GM12878 (cell line): ENCODE data around the gene SSR3. TPM values are rescaled to one million over a fixed set of nuclear protein-coding genes. Genes with fewer than 3 reads are reported as not detected.
A peak's percentile ranks its signal among the peaks of the same experiment; 100 is the strongest.

Source experiments
- ATAC-seq: fragments of 200-7000 bp; cut with Tn5 transposase; 3 replicates; pipeline ENCODE4 v1.9.1; 2020; ENCODE audit warnings: mild to moderate bottlenecking, moderate library complexity
- BruUV-seq: library from RNA; stranded (reverse); fragments of 400-500 nt; replicated peaks from 2 replicates; lab custom pipeline; 2021; lab: Mats Ljungman, UMichigan
- CTCF ChIA-PET: fragments of 300-600 bp; sonication (Branson Sonifier 250); formaldehyde crosslinking; extraction: SDS; loops from one replicate; lab custom pipeline; 2021; ENCODE audit warnings: inconsistent platforms; lab: Yijun Ruan, JAX
- POLR2A ChIA-PET: fragments of 350-600 bp; formaldehyde crosslinking; extraction: SDS; loops from one replicate; lab custom pipeline; 2021; ENCODE audit warnings: inconsistent platforms; lab: Charles Lee
- RAD21 ChIA-PET: fragments of 300-600 bp; sonication (Branson Sonifier 250); formaldehyde crosslinking; loops from one replicate; lab custom pipeline; 2023; ENCODE audit warnings: antibody characterized with exemption; ENCODE audit not compliant: unreplicated experiment; lab: Charles Lee
- SMC1A ChIA-PET: fragments of 300-600 bp; sonication (Branson Sonifier 250); formaldehyde crosslinking; loops from one replicate; lab custom pipeline; 2023; ENCODE audit not compliant: unreplicated experiment, uncharacterized antibody; lab: Charles Lee
- DNase-seq: peaks from one replicate; pipeline ENCODE4 v3.0.0-alpha.2; 2011; ENCODE audit warnings: low read depth, low spot score
- FAIRE-seq: peaks from 3 replicates; lab custom pipeline; 2011; peaks lifted over from hg19 to GRCh38; lab: Jason Lieb, UNC
- H2AFZ ChIP-seq: 2 replicates; pipeline ENCODE4 v1.6.0; 2011; ENCODE audit warnings: low read depth, low read length, control low read depth; ENCODE audit not compliant: control insufficient read depth
- H3K27ac ChIP-seq: 2 replicates; pipeline ENCODE4 v1.5.1; 2011; ENCODE audit warnings: control low read depth; ENCODE audit not compliant: control insufficient read depth, insufficient read depth
- H3K27me3 ChIP-seq, 2 experiments: replicated peaks in 1 of 2; 2 replicates each; pipeline versions ENCODE4 v1.6.0 to v1.6.1; 2011; ENCODE audit warnings: low read length in 1 of 2; ENCODE audit not compliant: control insufficient read depth in 2 of 2, insufficient read depth in 2 of 2
- H3K36me3 ChIP-seq, 2 experiments: 2 replicates each; pipeline ENCODE4 v1.5.1; 2011; ENCODE audit warnings: low read length in 1 of 2; ENCODE audit not compliant: control insufficient read depth in 2 of 2, insufficient read depth in 2 of 2
- H3K4me1 ChIP-seq: 2 replicates; pipeline ENCODE4 v1.6.1; 2011; ENCODE audit warnings: mild to moderate bottlenecking, low read length, moderate library complexity, mixed read lengths; ENCODE audit not compliant: control insufficient read depth, insufficient read depth
- H3K4me2 ChIP-seq: 2 replicates; pipeline ENCODE4 v1.6.0; 2011; ENCODE audit warnings: control low read depth; ENCODE audit not compliant: control insufficient read depth, insufficient read depth
- H3K4me3 ChIP-seq: fragments of 200-600 bp; sonication (generic); 2 replicates; pipeline ENCODE4 v1.5.1; 2016
- H3K79me2 ChIP-seq: 2 replicates; pipeline ENCODE4 v1.6.0; 2011; ENCODE audit warnings: low read length; ENCODE audit not compliant: control insufficient read depth, insufficient read depth
- H3K9ac ChIP-seq: 2 replicates; pipeline ENCODE4 v1.8.0; 2011; ENCODE audit warnings: low read length, control low read depth, mixed read lengths; ENCODE audit not compliant: control insufficient read depth, insufficient read depth
- H3K9me3 ChIP-seq: replicated peaks from 3 replicates; pipeline ENCODE4 v1.5.1; 2011; ENCODE audit warnings: mild to moderate bottlenecking, low read length; ENCODE audit not compliant: control insufficient read depth, insufficient read depth
- H4K20me1 ChIP-seq: 2 replicates; pipeline ENCODE4 v1.6.0; 2011; ENCODE audit not compliant: control insufficient read depth, insufficient read depth
- BHLHE40 ChIP-seq, 2 experiments: fragments of 450-650 bp in 1 of 2; IDR thresholded peaks; 2 replicates each; pipeline ENCODE4 v1.6.1; 2011 to 2017; ENCODE audit warnings: low read depth in 2 of 2, borderline replicate concordance in 1 of 2, improper control_type of control experiment in 1 of 2, low read length in 1 of 2, mild to moderate bottlenecking in 1 of 2
- ETV6 ChIP-seq, 2 experiments: fragments of 450-650 bp in 1 of 2; IDR thresholded peaks in 1 of 2; conservative IDR thresholded peaks in 1 of 2; 2 replicates each; pipeline ENCODE4 v1.6.1; 2014; ENCODE audit warnings: antibody characterized with exemption in 1 of 2, borderline replicate concordance in 1 of 2, low read depth in 1 of 2, mild to moderate bottlenecking in 1 of 2, moderate library complexity in 1 of 2
- MEF2A ChIP-seq: IDR thresholded peaks from 2 replicates; pipeline ENCODE4 v1.6.1; 2011; ENCODE audit warnings: low read depth, mild to moderate bottlenecking, low read length, moderate library complexity; ENCODE audit not compliant: insufficient read depth
- NR2F1 ChIP-seq: fragments of 450-650 bp; conservative IDR thresholded peaks from 2 replicates; pipeline ENCODE4 v1.6.1; 2017; ENCODE audit warnings: mild to moderate bottlenecking
- PML ChIP-seq: IDR thresholded peaks from 2 replicates; pipeline ENCODE4 v1.6.1; 2012; ENCODE audit warnings: low read length, inconsistent platforms
- SIN3A ChIP-seq: IDR thresholded peaks from 2 replicates; pipeline ENCODE4 v1.6.1; 2012; ENCODE audit warnings: low read depth, low read length, improper control_type of control experiment
- SMARCA5 ChIP-seq: fragments of 450-650 bp; IDR thresholded peaks from 2 replicates; pipeline ENCODE4 v1.6.1; 2017; ENCODE audit warnings: mild to moderate bottlenecking
- SREBF1 ChIP-seq: IDR thresholded peaks from 2 replicates; pipeline ENCODE4 v1.6.1; 2012; ENCODE audit warnings: mild to moderate bottlenecking, low read length
- USF1 ChIP-seq: IDR thresholded peaks from 2 replicates; pipeline ENCODE4 v1.6.1; 2011; ENCODE audit warnings: borderline replicate concordance, low read depth, mild to moderate bottlenecking, moderate library complexity, mixed read lengths, low read length; ENCODE audit not compliant: insufficient read depth; ENCODE audit errors: extremely low read length
- WGBS: methylation state at CpG from one replicate; pipeline ENCODE4 v1.1.6; 2016; ENCODE audit warnings: low lambda C conversion rate; ENCODE audit not compliant: insufficient replicate concordance, insufficient coverage; ENCODE audit errors: missing lambda C conversion rate; 5-methylcytosine and 5-hydroxymethylcytosine counted together
- in situ Hi-C: fragments of 300-500 bp; cut with MboI; formaldehyde crosslinking; loops from 9 replicates; pipeline ENCODE4 v1.14.3; 2018; ENCODE audit warnings: mixed read lengths
- intact Hi-C: fragments of 100-400 bp; cut with micrococcal nuclease; formaldehyde crosslinking; loops from one replicate; pipeline ENCODE4 v1.14.2; 2022; ENCODE audit not compliant: unreplicated experiment
- polyA plus RNA-seq, 11 experiments: library from polyadenylated mRNA; depleted of rRNA in 4 of 11; unstranded in 6 of 11; stranded (reverse) in 5 of 11; fragments of >200 nt; fragmentation: Nextera tagmentation in 4 of 11; fragmentation: Illumina TruSeq in 1 of 11; extraction: Ambion mirVana in 4 of 11; extraction: Trizol in 1 of 11; gene quantifications; 1 replicate in 1 of 11; 2 replicates in 10 of 11; pipeline versions ENCODE4 v1.2.1 to v1.2.3, GENCODE V29; 2011 to 2016; ENCODE audit warnings: inconsistent platforms in 2 of 11, missing spikeins in 2 of 11, low read depth in 1 of 11
- total RNA-seq, 4 experiments: library from RNA; depleted of rRNA in 3 of 4; stranded (reverse); fragments of >200 nt in 3 of 4; fragmentation: Illumina TruSeq in 1 of 4; extraction: Trizol in 1 of 4; gene quantifications; 2 replicates each; pipeline versions ENCODE4 v1.2.1 to v1.2.3, GENCODE V29; 2013 to 2021
- TF ChIP-seq, protein P1 (sequence below): fragments of 450-650 bp; IDR thresholded peaks from 2 replicates; pipeline ENCODE4 v1.6.1; 2016; ENCODE audit warnings: mild to moderate bottlenecking, moderate library complexity, borderline replicate concordance
- TF ChIP-seq, protein P2 (sequence below): fragments of 450-650 bp; IDR thresholded peaks from 2 replicates; pipeline ENCODE4 v1.6.1; 2017; ENCODE audit warnings: mild to moderate bottlenecking, low read depth, inconsistent platforms; ENCODE audit not compliant: poor library complexity, severe bottlenecking

Gene SSR3
- total and polyA plus RNA-seq, 10 of the 15 experiments (the other 5 are each of a cell fraction or from before 2014, with no cell fraction given): 133 to 345 (median 191) TPM

- TF ChIP-seq SMARCA5: no peak
- no peak for TF ChIP-seq SIN3A
- TF ChIP-seq, protein P1, sequence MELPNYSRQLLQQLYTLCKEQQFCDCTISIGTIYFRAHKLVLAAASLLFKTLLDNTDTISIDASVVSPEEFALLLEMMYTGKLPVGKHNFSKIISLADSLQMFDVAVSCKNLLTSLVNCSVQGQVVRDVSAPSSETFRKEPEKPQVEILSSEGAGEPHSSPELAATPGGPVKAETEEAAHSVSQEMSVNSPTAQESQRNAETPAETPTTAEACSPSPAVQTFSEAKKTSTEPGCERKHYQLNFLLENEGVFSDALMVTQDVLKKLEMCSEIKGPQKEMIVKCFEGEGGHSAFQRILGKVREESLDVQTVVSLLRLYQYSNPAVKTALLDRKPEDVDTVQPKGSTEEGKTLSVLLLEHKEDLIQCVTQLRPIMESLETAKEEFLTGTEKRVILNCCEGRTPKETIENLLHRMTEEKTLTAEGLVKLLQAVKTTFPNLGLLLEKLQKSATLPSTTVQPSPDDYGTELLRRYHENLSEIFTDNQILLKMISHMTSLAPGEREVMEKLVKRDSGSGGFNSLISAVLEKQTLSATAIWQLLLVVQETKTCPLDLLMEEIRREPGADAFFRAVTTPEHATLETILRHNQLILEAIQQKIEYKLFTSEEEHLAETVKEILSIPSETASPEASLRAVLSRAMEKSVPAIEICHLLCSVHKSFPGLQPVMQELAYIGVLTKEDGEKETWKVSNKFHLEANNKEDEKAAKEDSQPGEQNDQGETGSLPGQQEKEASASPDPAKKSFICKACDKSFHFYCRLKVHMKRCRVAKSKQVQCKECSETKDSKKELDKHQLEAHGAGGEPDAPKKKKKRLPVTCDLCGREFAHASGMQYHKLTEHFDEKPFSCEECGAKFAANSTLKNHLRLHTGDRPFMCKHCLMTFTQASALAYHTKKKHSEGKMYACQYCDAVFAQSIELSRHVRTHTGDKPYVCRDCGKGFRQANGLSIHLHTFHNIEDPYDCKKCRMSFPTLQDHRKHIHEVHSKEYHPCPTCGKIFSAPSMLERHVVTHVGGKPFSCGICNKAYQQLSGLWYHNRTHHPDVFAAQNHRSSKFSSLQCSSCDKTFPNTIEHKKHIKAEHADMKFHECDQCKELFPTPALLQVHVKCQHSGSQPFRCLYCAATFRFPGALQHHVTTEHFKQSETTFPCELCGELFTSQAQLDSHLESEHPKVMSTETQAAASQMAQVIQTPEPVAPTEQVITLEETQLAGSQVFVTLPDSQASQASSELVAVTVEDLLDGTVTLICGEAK: no peak
- no peak for TF ChIP-seq ETV6 (conservative IDR thresholded peaks at IDR 0.05 in 1 of 2, IDR thresholded peaks at IDR 0.05 in 1 of 2; ENCODE audit: borderline replicate concordance in 1 of 2, low read depth in 1 of 2)
- TF ChIP-seq, all 136 proteins: peak for 0
These were observed 3.5 kb upstream of the SSR3 start (continued) for GRCh38 chr3:156558389-156558788.

DNA sequence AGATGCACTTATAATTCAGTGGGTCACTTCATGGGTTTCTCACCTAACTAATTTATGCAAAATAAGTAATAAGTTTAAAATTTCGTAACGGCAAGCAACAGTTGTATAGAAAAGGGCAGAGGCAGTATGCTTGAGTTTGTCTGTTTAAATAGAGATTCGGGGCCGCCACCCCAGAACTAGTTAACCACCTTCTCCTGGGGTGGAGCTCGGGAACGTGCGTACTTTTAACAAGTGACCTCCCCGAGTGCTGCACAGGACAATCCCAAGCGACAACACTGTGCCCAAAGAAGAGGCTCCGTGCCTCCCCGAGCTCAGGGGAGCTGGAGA is 439 bp downstream of the SSR3 start:
- H3K27ac ChIP-seq: peak overlapping the region; percentile 83
- H3K36me3 ChIP-seq: peaks cover 0 to 20% of the 10 kb centered on the region in 2 experiments; a peak in 3 of 4 replicates
- FAIRE-seq (no peak), ATAC-seq (peak; percentile 32), DNase-seq (no peak)
- 0 out of 2 replicates have a peak, but pooled peaks have one; percentile 3 for TF ChIP-seq MEF2A
- 0 out of 2 replicates have a peak, but pooled peaks have one; percentile 7 for TF ChIP-seq PML
- peak in 1 of 2 experiments; percentile 3; a peak in 1 of 4 replicates for TF ChIP-seq BHLHE40 (IDR thresholded peaks at IDR 0.05; ENCODE audit: borderline replicate concordance in 1 of 2, low read depth in 2 of 2, low read length in 1 of 2)
- TF ChIP-seq, protein P2, sequence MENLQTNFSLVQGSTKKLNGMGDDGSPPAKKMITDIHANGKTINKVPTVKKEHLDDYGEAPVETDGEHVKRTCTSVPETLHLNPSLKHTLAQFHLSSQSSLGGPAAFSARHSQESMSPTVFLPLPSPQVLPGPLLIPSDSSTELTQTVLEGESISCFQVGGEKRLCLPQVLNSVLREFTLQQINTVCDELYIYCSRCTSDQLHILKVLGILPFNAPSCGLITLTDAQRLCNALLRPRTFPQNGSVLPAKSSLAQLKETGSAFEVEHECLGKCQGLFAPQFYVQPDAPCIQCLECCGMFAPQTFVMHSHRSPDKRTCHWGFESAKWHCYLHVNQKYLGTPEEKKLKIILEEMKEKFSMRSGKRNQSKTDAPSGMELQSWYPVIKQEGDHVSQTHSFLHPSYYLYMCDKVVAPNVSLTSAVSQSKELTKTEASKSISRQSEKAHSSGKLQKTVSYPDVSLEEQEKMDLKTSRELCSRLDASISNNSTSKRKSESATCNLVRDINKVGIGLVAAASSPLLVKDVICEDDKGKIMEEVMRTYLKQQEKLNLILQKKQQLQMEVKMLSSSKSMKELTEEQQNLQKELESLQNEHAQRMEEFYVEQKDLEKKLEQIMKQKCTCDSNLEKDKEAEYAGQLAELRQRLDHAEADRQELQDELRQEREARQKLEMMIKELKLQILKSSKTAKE: peak; percentile 13
- TF ChIP-seq USF1: no peak
- no peak for TF ChIP-seq SREBF1
- TF ChIP-seq NR2F1: peak; percentile 38; the same call in 1 of the 2 replicates
- peak overlapping the region; percentile 97 for H2AFZ ChIP-seq
- H3K79me2 ChIP-seq: peaks cover 54% of the 10 kb centered on the region
- POLR2A ChIA-PET: interaction anchor here (0.8 to 3.7 kb wide), 21 partner anchors 9 to 682 kb away, joined by 3 to 20 read pairs (median 4); no protein-coding TSS in a partner anchor
- in situ Hi-C loops: loop anchor here (10.0 kb wide), 1 partner anchor 260 kb away; no protein-coding TSS in a partner anchor
- BruUV-seq: no TSS peak
- peak overlapping the region; percentile 92 for H3K9ac ChIP-seq
- intact Hi-C loops: loop anchor here (2.0 to 10.0 kb wide), 4 partner anchors 110 to 583 kb away; no protein-coding TSS in a partner anchor
- CTCF ChIA-PET: interaction anchor here (0.6 to 3.9 kb wide), 15 partner anchors 8 to 583 kb away, joined by 3 to 43 read pairs (median 5); partner anchors contain the start of gene TIPARP
- no peaks in the 10 kb centered on the region for H4K20me1 ChIP-seq
- 0% methylated on average over 11 of the region's 11 CpGs for WGBS
- H3K4me3 ChIP-seq: peak overlapping the region; percentile 92
- peak overlapping the region; percentile 90 for H3K4me2 ChIP-seq
- RAD21 ChIA-PET: interaction anchor here (0.7 to 4.0 kb wide), 31 partner anchors 9 to 621 kb away, joined by 3 to 64 read pairs (median 5); partner anchors contain the start of gene TIPARP
- H3K9me3 ChIP-seq: no peaks in the 10 kb centered on the region
- SMC1A ChIA-PET: interaction anchor here (0.8 to 3.7 kb wide), 26 partner anchors 9 to 582 kb away, joined by 3 to 47 read pairs (median 6); partner anchors contain the start of gene TIPARP
- peaks cover 2% of the 10 kb centered on the region; the same call in 1 of the 2 replicates for H3K4me1 ChIP-seq
- H3K27me3 ChIP-seq: no peaks in the 10 kb centered on the region
